Smooth muscle cell (in vitro differentiated cells): ENCODE measurements around the gene CACNA1C. TPM values are rescaled to one million over a fixed set of nuclear protein-coding genes. Genes with fewer than 3 reads are reported as not detected.

Experiments used
- DNase-seq: peaks from one replicate; lab custom pipeline; 2025; ENCODE audit not compliant: unreplicated experiment; lab: John Stamatoyannopoulos, UW
- H2AFZ ChIP-seq: fragments of 200-600 bp; sonication (generic); 2 replicates; pipeline ENCODE4 v1.6.0; 2016; ENCODE audit warnings: antibody characterized with exemption, low read depth, mild to moderate bottlenecking
- H3F3A ChIP-seq: fragments of 200-600 bp; sonication (generic); 2 replicates; pipeline ENCODE4 v1.6.0; 2017; ENCODE audit warnings: antibody characterized with exemption, low read depth
- H3K27ac ChIP-seq: fragments of 200-600 bp; sonication (generic); 2 replicates; pipeline ENCODE4 v1.5.1; 2016; ENCODE audit warnings: low read depth, mild to moderate bottlenecking
- H3K27me3 ChIP-seq: fragments of 200-600 bp; sonication (generic); 2 replicates; pipeline ENCODE4 v1.6.1; 2016; ENCODE audit warnings: low read depth, mild to moderate bottlenecking
- H3K36me3 ChIP-seq: fragments of 200-600 bp; sonication (generic); 2 replicates; pipeline ENCODE4 v1.5.1; 2016; ENCODE audit warnings: low read depth
- H3K4me1 ChIP-seq: fragments of 200-600 bp; sonication (generic); 2 replicates; pipeline ENCODE4 v1.5.1; 2016; ENCODE audit warnings: low read depth
- H3K4me2 ChIP-seq: fragments of 200-600 bp; sonication (generic); 2 replicates; pipeline ENCODE4 v1.6.0; 2016; ENCODE audit warnings: mild to moderate bottlenecking
- H3K4me3 ChIP-seq: fragments of 200-600 bp; sonication (generic); 2 replicates; pipeline ENCODE4 v1.5.1; 2016; ENCODE audit warnings: mild to moderate bottlenecking
- H3K79me2 ChIP-seq: fragments of 200-600 bp; sonication (generic); 2 replicates; pipeline ENCODE4 v1.6.0; 2016; ENCODE audit warnings: low read depth, mild to moderate bottlenecking
- H3K9ac ChIP-seq: fragments of 200-600 bp; sonication (generic); 2 replicates; pipeline ENCODE4 v1.6.0; 2016; ENCODE audit warnings: low read depth
- H3K9me3 ChIP-seq: fragments of 200-600 bp; sonication (generic); replicated peaks from 2 replicates; pipeline ENCODE4 v1.5.1; 2016; ENCODE audit warnings: low read depth
- H4K20me1 ChIP-seq: fragments of 200-600 bp; sonication (generic); 2 replicates; pipeline ENCODE4 v1.6.0; 2016; ENCODE audit warnings: low read depth
- CTCF ChIP-seq: fragments of 200-600 bp; sonication (generic); IDR thresholded peaks from 2 replicates; pipeline ENCODE4 v1.5.1; 2017; ENCODE audit warnings: borderline replicate concordance, mild to moderate bottlenecking, antibody characterized with exemption; ENCODE audit not compliant: insufficient read depth, poor library complexity, severe bottlenecking
- WGBS: methylation state at CpG from one replicate; pipeline ENCODE4 v1.1.7; 2016; ENCODE audit warnings: low lambda C conversion rate; 5-methylcytosine and 5-hydroxymethylcytosine counted together
- polyA plus RNA-seq: library from polyadenylated mRNA; unstranded; fragments of >200 nt; fragmentation: Nextera tagmentation; extraction: Ambion mirVana; gene quantifications from 2 replicates; pipeline ENCODE4 v1.2.1, GENCODE V29; 2016
- total RNA-seq: library from RNA; depleted of rRNA; stranded (reverse); fragments of >200 nt; gene quantifications from 2 replicates; pipeline ENCODE4 v1.2.3, GENCODE V29; 2014

The CACNA1C gene
- total and polyA plus RNA-seq, 2 experiments from 2014 or later: 1.6 to 4.5 TPM

- WGBS: 83% methylated on average over 4 of the region's 4 CpGs
- TF ChIP-seq CTCF: no peak
- H3K4me1 ChIP-seq: peaks cover 3% of the 10 kb centered on the region
Measured at GRCh38 chr12:2290091-2290490, 237.3 kb downstream of the CACNA1C start.

GRCh38 chr12:2290516-2291065 is 237.8 kb downstream of the CACNA1C start:
- Histone ChIP-seq H2AFZ (no peak overlapping the region), H3K9ac (no peak overlapping the region), H3K27me3 (no peaks in the 10 kb centered on the region), H3K9me3 (no peaks in the 10 kb centered on the region), H3F3A (peaks cover 3% of the 10 kb centered on the region), H3K36me3 (no peaks in the 10 kb centered on the region), H3K4me2 (no peak overlapping the region), H3K4me3 (no peak overlapping the region), H3K4me1 (peaks cover 3% of the 10 kb centered on the region), H3K79me2 (no peaks in the 10 kb centered on the region), H3K27ac (no peak overlapping the region), H4K20me1 (no peaks in the 10 kb centered on the region)
- DNase-seq: no peak
- WGBS: 86% methylated on average over 6 of the region's 6 CpGs
- TF ChIP-seq CTCF: no peak

More at GRCh38 chr12:2290091-2290490, 237.3 kb downstream of the CACNA1C start:
- no peak for DNase-seq
- no peaks in the 10 kb centered on the region for H3K79me2 ChIP-seq
- no peak overlapping the region for H3K4me2 ChIP-seq
- no peaks in the 10 kb centered on the region for H3K9me3 ChIP-seq
- H3K9ac ChIP-seq: no peak overlapping the region
- no peaks in the 10 kb centered on the region for H3F3A ChIP-seq
- no peak overlapping the region for H3K4me3 ChIP-seq
- no peaks in the 10 kb centered on the region for H4K20me1 ChIP-seq
- H2AFZ ChIP-seq: no peak overlapping the region
- no peaks in the 10 kb centered on the region for H3K27me3 ChIP-seq
- no peak overlapping the region for H3K27ac ChIP-seq
- no peaks in the 10 kb centered on the region for H3K36me3 ChIP-seq

- Histone ChIP-seq H3K4me2 (no peak overlapping the region), H3K9ac (no peak overlapping the region), H3F3A (peaks cover 4% of the 10 kb centered on the region), H3K36me3 (no peaks in the 10 kb centered on the region), H3K27ac (no peak overlapping the region), H3K9me3 (no peaks in the 10 kb centered on the region), H4K20me1 (no peaks in the 10 kb centered on the region), H3K4me1 (peaks cover 3% of the 10 kb centered on the region), H3K79me2 (no peaks in the 10 kb centered on the region), H3K4me3 (no peak overlapping the region), H2AFZ (no peak overlapping the region), H3K27me3 (no peaks in the 10 kb centered on the region)
- peak; percentile 76 for TF ChIP-seq CTCF
- WGBS: 69% methylated on average over 15 of the region's 15 CpGs
- no peak for DNase-seq
Measured at GRCh38 chr12:2291182-2291832, 238.5 kb downstream of the CACNA1C start.

- H3K27ac ChIP-seq: no peak overlapping the region
- peaks cover 2% of the 10 kb centered on the region for H3K4me1 ChIP-seq
- 93% methylated on average over 3 of the region's 3 CpGs for WGBS
- no peak for DNase-seq
- H3K4me2 ChIP-seq: no peak overlapping the region
- no peaks in the 10 kb centered on the region for H3K9me3 ChIP-seq
- peaks cover 4% of the 10 kb centered on the region for H3F3A ChIP-seq
- no peaks in the 10 kb centered on the region for H4K20me1 ChIP-seq
- H3K9ac ChIP-seq: no peak overlapping the region
- no peak overlapping the region for H2AFZ ChIP-seq
- no peaks in the 10 kb centered on the region for H3K79me2 ChIP-seq
- H3K4me3 ChIP-seq: no peak overlapping the region
- H3K27me3 ChIP-seq: no peaks in the 10 kb centered on the region
- no peak for TF ChIP-seq CTCF
- no peaks in the 10 kb centered on the region for H3K36me3 ChIP-seq
Measured at GRCh38 chr12:2291947-2292346, 239.2 kb downstream of the CACNA1C start.
